ENCODE data around the gene GFRA1. TPM values are rescaled to one million over a fixed set of nuclear protein-coding genes. Genes with fewer than 3 reads are reported as not detected.

Gene GFRA1
- total and polyA plus RNA-seq, 2 of the 4 experiments (the other 2 are of a cell fraction) = 9.1 to 9.3 TPM

DNA sequence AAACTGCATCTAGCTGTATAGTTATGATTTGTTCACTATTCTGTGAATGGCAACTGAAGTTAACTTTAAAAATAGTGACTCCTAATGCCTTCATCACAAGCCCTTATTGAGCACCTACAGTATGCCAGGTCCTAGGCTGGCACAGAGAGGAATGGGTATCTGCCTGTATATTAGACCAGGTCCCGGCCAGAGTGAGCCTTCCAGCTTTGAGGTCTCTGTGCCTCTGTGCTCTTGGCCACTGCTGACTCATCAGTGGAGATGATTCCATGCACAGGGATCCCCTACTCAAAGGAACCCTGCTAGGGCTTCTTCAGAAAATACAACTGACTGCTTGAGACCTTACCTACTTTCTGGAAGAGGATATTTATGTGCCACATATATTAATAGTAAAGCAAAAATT is 118.4 kb downstream of the GFRA1 start:
- intact Hi-C loops (cut with micrococcal nuclease) = no loop called here
- Histone ChIP-seq H2BK5ac (ENCODE audit: low read depth, low read length, poor library complexity, severe bottlenecking) (no peak overlapping the region), H2BK20ac (ENCODE audit: low read depth, low read length) (no peak overlapping the region), H3K9me1 (ENCODE audit: insufficient read depth, low read length) (no peaks in the 10 kb centered on the region), H2AK5ac (ENCODE audit: low read depth, low read length) (no peak overlapping the region), H2AFZ (replicated peaks; ENCODE audit: low read length, poor library complexity) (no peak overlapping the region), H3K27ac (ENCODE audit: insufficient read depth, low read length) (no peak overlapping the region), H4K20me1 (ENCODE audit: insufficient read depth, low read length) (no peaks in the 10 kb centered on the region), H3K56ac (ENCODE audit: extremely low read depth, insufficient read depth, low read length) (no peak overlapping the region), H3K9ac (ENCODE audit: low read depth, low read length) (no peak overlapping the region), H3K27me3 (ENCODE audit: control insufficient read depth, insufficient read depth, low read length) (no peaks in the 10 kb centered on the region), H3K14ac (replicated peaks; ENCODE audit: low read depth, low read length) (no peak overlapping the region), H3K4me2 (ENCODE audit: low read depth, low read length) (no peak overlapping the region), H3K79me1 (ENCODE audit: low read depth in 1 of 2, low read length in 2 of 2) (no peaks in the 10 kb centered on the region), H3K4me1 (ENCODE audit: control insufficient read depth, insufficient read depth, low read length) (no peaks in the 10 kb centered on the region), H3K4me3 (ENCODE audit: insufficient read depth, low read depth, low read length) (no peak overlapping the region), H3K4ac (ENCODE audit: low read depth, low read length) (no peak overlapping the region), H2AK9ac (replicated peaks; ENCODE audit: low read depth, low read length, poor library complexity) (no peak overlapping the region), H3K36me3 (ENCODE audit: control insufficient read depth, insufficient read depth, low read length) (no peaks in the 10 kb centered on the region), H3K23ac (ENCODE audit: low read depth, low read length) (no peak overlapping the region), H3K18ac (ENCODE audit: low read depth, low read length) (no peak overlapping the region), H2BK15ac (ENCODE audit: low read depth, low read length) (no peak overlapping the region), H3K9me3 (ENCODE audit: control insufficient read depth, insufficient read depth, low read length) (peaks cover 2% of the 10 kb centered on the region; the same call in 1 of the 2 replicates), H2BK120ac (ENCODE audit: low read depth, low read length) (no peak overlapping the region), H4K91ac (ENCODE audit: insufficient read depth, low read depth, low read length) (no peak overlapping the region), H4K8ac (ENCODE audit: low read depth in 2 of 2, low read length in 2 of 2) (no peak overlapping the region), H4K5ac (ENCODE audit: low read depth, low read length) (no peak overlapping the region)
- no TSS peak for BruUV-seq (replicated peaks)
- in situ Hi-C loops (cut with MboI; ENCODE audit: low sequenced_read_pairs) = no loop called here
- ATAC-seq (ENCODE audit: low read depth) (no peak), DNase-seq (no peak)
- dilution Hi-C loops (cut with HindIII; ENCODE audit: low sequenced_read_pairs, unreplicated experiment) = no loop called here
- CTCF ChIA-PET = no interaction called here
- no CpG with 5 or more reads among the region's 1 CpG for WGBS, 2 experiments (ENCODE audit: extremely low coverage in 2 of 2, insufficient read length in 1 of 2)
- POLR2A ChIA-PET (ENCODE audit: unreplicated experiment) = no interaction called here
- TF ChIP-seq, protein P1, sequence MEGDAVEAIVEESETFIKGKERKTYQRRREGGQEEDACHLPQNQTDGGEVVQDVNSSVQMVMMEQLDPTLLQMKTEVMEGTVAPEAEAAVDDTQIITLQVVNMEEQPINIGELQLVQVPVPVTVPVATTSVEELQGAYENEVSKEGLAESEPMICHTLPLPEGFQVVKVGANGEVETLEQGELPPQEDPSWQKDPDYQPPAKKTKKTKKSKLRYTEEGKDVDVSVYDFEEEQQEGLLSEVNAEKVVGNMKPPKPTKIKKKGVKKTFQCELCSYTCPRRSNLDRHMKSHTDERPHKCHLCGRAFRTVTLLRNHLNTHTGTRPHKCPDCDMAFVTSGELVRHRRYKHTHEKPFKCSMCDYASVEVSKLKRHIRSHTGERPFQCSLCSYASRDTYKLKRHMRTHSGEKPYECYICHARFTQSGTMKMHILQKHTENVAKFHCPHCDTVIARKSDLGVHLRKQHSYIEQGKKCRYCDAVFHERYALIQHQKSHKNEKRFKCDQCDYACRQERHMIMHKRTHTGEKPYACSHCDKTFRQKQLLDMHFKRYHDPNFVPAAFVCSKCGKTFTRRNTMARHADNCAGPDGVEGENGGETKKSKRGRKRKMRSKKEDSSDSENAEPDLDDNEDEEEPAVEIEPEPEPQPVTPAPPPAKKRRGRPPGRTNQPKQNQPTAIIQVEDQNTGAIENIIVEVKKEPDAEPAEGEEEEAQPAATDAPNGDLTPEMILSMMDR (conservative IDR thresholded peaks at IDR 0.05; ENCODE audit: low read depth, low read length) = no peak
